ENCODE data around the gene FAM72B. TPM values are rescaled to one million over a fixed set of nuclear protein-coding genes. Genes with fewer than 3 reads are reported as not detected.
A peak's percentile ranks its signal among the peaks of the same experiment; 100 is the strongest.
"Not testable (repeated sequence)": the region's sequence is repeated elsewhere in the genome, so short reads cannot be mapped to it uniquely, and the experiment has no call there.

The FAM72B gene
- total RNA-seq: under 1 TPM in 1 of 2 donors, not detected in 1; 0.59 TPM

DNA sequence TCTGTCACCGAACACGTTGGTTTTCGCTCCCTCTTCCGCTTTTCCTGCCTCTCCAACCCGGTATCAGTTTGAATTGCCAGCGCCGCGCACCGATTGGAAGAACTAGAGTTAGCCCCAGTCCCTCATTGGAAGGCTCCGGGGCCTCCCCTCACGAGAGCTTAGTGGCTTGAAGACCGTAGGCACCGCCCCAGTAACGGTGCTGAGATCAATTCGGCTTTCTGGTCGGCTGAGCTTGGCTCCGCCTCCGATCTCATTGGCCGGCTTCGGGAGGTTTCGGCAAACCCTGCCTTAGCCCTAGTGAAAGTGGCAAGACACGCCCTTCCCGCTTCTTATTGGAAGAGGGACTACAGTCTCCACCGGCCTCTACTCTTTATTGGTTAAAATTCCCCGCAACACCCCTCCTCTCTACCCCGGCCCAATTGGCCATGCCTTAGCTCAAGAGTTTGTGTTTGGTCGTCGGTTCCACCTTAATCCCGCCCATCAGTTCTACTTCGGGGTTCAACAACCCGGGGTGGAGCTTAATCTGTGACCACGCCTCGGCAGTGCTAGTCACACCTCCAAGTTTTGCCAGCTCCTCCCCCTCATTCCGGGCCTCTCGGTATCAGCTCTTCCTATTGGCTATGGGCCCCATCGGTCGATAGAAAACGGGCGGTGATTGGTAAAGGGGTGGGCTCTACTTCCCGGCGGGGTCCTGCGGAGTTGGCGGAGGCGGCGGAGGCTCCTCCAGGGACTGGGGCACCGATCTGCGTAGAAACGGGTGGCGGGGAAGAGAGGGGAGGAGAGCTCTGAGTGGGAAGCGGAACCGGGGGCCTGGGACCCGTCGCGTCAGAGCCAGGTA lies at the start of gene FAM72B, which contains the start of gene SRGAP2C:
TSS of gene FAM72B (minus strand) at position 51 of the 838 bp plus-strand sequence. CDS start 851 bp downstream, outside the sequence.
TSS of gene SRGAP2C (plus strand) at position 686 of the 838 bp plus-strand sequence. CDS start 2,472 bp downstream, outside the sequence.
- peak; percentile 99 for DNase-seq (ENCODE audit: low spot score)
- Histone ChIP-seq H3K4me3 (peak within 1 kb of the TSS; percentile 48 to 51), H3K27ac (peak within 1 kb of the TSS; percentile 66 to 77)
- H3K4me1 ChIP-seq, H3K9me3 ChIP-seq, H3K36me3 ChIP-seq, H3K27me3 ChIP-seq: not testable (repeated sequence)

DNA sequence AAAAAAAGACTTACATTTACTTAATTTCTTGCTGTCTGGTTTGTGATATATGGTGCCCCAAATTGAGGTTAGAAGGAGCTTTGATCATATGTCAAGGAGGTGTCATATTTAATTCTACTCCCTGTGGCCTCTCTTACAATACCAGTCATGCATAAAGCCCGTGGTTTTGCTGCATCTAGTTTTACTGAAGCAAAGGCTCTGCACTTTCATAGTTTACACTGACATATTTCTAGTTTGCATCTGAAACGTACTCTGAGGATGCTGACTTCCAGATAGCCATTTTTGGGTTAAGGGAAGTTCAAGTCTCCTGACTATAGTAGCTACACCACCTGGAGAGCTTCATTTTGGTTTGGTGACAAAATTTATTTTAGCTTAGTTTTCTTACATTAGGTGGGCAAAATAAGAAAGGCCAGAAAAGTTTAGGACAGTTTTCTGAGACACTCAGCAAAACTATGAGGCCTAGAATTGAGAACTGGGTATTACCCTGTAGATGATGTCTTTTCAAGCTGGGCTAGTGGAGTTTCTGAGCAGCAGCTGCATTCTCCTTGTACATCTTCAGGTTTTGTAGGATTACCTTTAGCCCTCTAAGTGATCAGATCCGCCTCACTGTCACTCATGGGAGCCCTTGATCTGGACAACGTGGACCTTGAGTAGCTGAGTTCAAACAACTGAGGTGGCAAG lies 48.4 kb upstream of the FAM72B start:
- H3K36me3 ChIP-seq, H3K9me3 ChIP-seq, H3K4me1 ChIP-seq: not testable (repeated sequence)

GRCh38 chr1:121230636-121231035 lies 46.5 kb upstream of the FAM72B start:
- not testable (repeated sequence) for DNase-seq (ENCODE audit: low spot score); H3K36me3 ChIP-seq; H3K9me3 ChIP-seq; H3K4me1 ChIP-seq; H3K27me3 ChIP-seq; H3K27ac ChIP-seq; H3K4me3 ChIP-seq

More for the DNA sequence above, 48.4 kb upstream of the FAM72B start:
- not testable (repeated sequence) for H3K4me3 ChIP-seq; H3K27ac ChIP-seq; H3K27me3 ChIP-seq; DNase-seq (ENCODE audit: low spot score)

GRCh38 chr1:121227544-121228330 lies 43.6 kb upstream of the FAM72B start:
- H3K27ac ChIP-seq: peak overlapping the region in 1 of 2 donors; percentile 74
- H3K4me3 ChIP-seq; H3K9me3 ChIP-seq; DNase-seq (ENCODE audit: low spot score); H3K27me3 ChIP-seq; H3K4me1 ChIP-seq; H3K36me3 ChIP-seq: not testable (repeated sequence)

DNA sequence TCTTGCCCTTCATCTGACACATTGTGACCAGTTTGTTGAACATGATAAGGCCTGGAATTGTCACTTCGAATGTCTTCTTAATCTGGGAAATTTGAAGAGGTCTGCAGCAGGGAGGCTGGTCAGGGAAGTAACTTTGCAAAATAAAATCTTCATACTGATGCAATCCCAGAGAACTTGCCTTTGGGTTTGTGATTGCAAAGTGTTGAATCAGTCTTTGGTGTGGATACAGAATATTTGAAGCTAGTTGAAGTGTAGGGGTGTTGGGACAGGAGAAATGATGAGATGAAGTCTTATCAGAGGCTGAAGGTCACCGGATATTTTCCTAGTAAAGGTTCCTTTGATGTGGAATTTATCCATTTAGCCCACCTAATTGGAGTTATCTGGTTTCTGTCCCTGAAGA lies 42.8 kb upstream of the FAM72B start:
- not testable (repeated sequence) for DNase-seq (ENCODE audit: low spot score); H3K9me3 ChIP-seq; H3K4me1 ChIP-seq; H3K36me3 ChIP-seq; H3K4me3 ChIP-seq; H3K27ac ChIP-seq; H3K27me3 ChIP-seq

DNA sequence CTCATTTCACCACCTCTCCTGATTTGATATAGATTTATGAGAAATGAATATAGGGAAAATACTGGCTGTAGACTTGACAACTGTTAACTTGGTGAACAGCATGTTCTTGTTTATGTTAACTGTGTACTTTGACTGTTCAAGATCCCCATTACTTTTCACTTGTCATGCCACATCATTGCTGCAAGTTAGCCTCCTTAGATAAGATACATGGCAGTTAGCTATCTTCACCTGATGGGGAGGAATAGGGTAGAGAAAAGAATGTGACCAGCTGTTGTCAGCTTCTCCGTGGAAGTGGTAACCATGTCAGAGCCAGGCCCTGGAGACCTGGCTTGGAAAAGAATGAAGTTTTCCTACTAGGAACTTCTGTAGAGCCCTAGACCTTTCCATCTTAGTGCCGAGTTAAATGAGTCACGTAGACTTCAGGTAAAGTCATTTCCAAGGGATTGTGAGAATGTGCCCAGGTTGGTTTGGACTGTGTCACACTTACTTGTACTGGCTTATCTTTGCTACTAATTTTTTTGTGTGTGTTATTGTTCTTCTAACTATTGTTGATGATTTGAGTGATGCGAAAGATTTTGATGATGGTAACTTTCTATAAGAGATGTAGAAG lies 42.3 kb upstream of the FAM72B start:
- DNase-seq (ENCODE audit: low spot score); H3K4me1 ChIP-seq; H3K27me3 ChIP-seq; H3K9me3 ChIP-seq; H3K36me3 ChIP-seq; H3K4me3 ChIP-seq; H3K27ac ChIP-seq: not testable (repeated sequence)

- not testable (repeated sequence) for DNase-seq (ENCODE audit: low spot score); H3K4me1 ChIP-seq; H3K9me3 ChIP-seq; H3K27me3 ChIP-seq; H3K27ac ChIP-seq; H3K36me3 ChIP-seq; H3K4me3 ChIP-seq
Observed at GRCh38 chr1:121224714-121225113, 40.6 kb upstream of the FAM72B start.

- H3K27ac ChIP-seq: not testable (repeated sequence)
Observed at GRCh38 chr1:121221770-121222169, 37.6 kb upstream of the FAM72B start.

DNA sequence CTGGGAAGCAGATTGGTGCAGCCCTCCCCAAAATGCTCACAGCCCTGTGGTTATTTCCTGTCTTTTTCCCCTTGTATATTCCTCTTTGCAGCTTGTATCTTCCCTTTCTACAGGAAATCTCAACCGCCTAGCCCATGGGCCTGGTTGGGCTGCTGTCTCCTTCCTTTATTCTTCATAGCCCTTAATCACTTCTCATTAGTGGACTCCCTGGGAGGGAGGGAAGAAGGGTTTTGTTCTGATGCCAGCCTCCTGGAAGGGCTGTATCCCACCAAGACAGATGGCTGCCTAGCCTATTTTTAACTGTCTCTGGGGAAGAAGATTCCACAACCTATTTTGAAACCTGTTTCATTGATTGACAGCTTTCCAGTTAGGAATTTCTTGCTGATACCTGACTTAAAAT lies 32.5 kb upstream of the FAM72B start:
- H3K4me3 ChIP-seq; H3K27me3 ChIP-seq; H3K9me3 ChIP-seq; H3K4me1 ChIP-seq; H3K27ac ChIP-seq; DNase-seq (ENCODE audit: low spot score); H3K36me3 ChIP-seq: not testable (repeated sequence)

More at GRCh38 chr1:121221770-121222169, 37.6 kb upstream of the FAM72B start:
- H3K4me3 ChIP-seq; H3K27me3 ChIP-seq; DNase-seq (ENCODE audit: low spot score); H3K36me3 ChIP-seq; H3K9me3 ChIP-seq; H3K4me1 ChIP-seq: not testable (repeated sequence)

GRCh38 chr1:121215699-121216417 lies 31.7 kb upstream of the FAM72B start:
- H3K4me3 ChIP-seq; H3K9me3 ChIP-seq; H3K27ac ChIP-seq; DNase-seq (ENCODE audit: low spot score); H3K4me1 ChIP-seq; H3K36me3 ChIP-seq; H3K27me3 ChIP-seq: not testable (repeated sequence)

GRCh38 chr1:121214544-121215156 lies 30.5 kb upstream of the FAM72B start:
- not testable (repeated sequence) for H3K4me3 ChIP-seq; H3K9me3 ChIP-seq; H3K27me3 ChIP-seq; H3K27ac ChIP-seq; DNase-seq (ENCODE audit: low spot score); H3K36me3 ChIP-seq; H3K4me1 ChIP-seq

DNA sequence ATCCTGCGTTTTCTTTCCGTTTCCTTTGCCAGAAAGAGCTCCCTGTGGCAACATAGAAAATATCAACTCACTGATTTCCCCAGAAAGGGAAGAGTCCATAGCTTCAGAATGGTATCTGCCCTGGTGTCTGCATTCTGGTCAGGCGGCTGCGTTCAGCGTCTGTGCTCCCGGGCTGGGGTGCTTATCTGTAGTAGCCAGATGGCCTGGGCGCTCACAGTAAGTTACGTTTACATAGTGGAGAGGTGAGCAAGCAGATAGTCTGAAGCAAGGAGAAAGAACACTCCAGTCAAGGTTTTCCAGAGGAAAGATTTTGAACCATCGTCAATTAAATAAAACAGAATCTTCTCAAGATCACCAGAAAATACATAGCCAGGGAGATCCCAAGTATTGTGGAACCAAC lies 29.4 kb upstream of the FAM72B start:
- DNase-seq (ENCODE audit: low spot score): not testable (repeated sequence)

DNA sequence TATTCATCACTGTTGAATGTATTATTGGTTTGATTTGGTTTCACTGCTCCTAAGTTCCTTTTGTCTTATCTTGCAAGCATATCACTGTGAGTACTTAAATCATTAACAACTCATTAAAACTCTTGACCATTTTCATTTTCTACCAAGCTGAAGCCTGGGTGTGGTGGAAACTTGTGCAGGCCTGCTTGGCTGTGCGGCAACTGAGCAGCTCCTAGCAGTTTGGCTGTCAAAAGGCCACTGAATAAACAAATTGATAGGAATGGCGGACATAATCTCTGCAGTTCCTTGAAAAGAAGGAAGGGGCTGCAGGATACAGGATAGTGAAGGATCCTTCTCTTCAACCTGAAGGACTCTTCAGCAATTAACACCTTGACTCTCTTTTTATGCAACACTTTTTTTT lies 26.6 kb upstream of the FAM72B start:
- H3K27me3 ChIP-seq; H3K36me3 ChIP-seq; H3K4me1 ChIP-seq; H3K9me3 ChIP-seq; DNase-seq (ENCODE audit: low spot score); H3K4me3 ChIP-seq; H3K27ac ChIP-seq: not testable (repeated sequence)

More for the DNA sequence above, 29.4 kb upstream of the FAM72B start:
- not testable (repeated sequence) for H3K9me3 ChIP-seq, H3K4me1 ChIP-seq, H3K4me3 ChIP-seq, H3K27me3 ChIP-seq, H3K27ac ChIP-seq, H3K36me3 ChIP-seq
